ENCODE data around the gene KSR1. TPM values are rescaled to one million over a fixed set of nuclear protein-coding genes. Genes with fewer than 3 reads are reported as not detected.

KSR1 gene
- total RNA-seq, 1 experiment from 2014 or later, result 4.5 TPM

GRCh38 chr17:27573971-27574525, 117.8 kb downstream of the KSR1 start:
- no peak for TF ChIP-seq CTCF (IDR thresholded peaks at IDR 0.05; ENCODE audit: unreplicated experiment)
- Mint-ChIP-seq H3K27me3 (ENCODE audit: unreplicated experiment) (no peaks in the 10 kb centered on the region), H3K9me3 (ENCODE audit: low read depth, unreplicated experiment) (no peaks in the 10 kb centered on the region), H3K27ac (ENCODE audit: unreplicated experiment) (no peak overlapping the region), H3K4me3 (ENCODE audit: low read depth, unreplicated experiment) (no peak overlapping the region), H3K4me1 (ENCODE audit: low read depth, unreplicated experiment) (peaks cover 21% of the 10 kb centered on the region), H3K36me3 (ENCODE audit: insufficient read depth, unreplicated experiment) (no peaks in the 10 kb centered on the region)
- DNase-seq, result no peak
- intact Hi-C loops (cut with micrococcal nuclease; ENCODE audit: unreplicated experiment), result no loop called here
- no TSS peak for BruUV-seq (replicated peaks)
- CTCF ChIA-PET, result no interaction called here

GRCh38 chr17:27575096-27575911, 119.1 kb downstream of the KSR1 start:
- no peaks in the 10 kb centered on the region for H3K9me3 Mint-ChIP-seq (ENCODE audit: low read depth, unreplicated experiment)
- peaks cover 21% of the 10 kb centered on the region for H3K4me1 Mint-ChIP-seq (ENCODE audit: low read depth, unreplicated experiment)
- CTCF ChIA-PET, result no interaction called here
- H3K27ac Mint-ChIP-seq (ENCODE audit: unreplicated experiment), result no peak overlapping the region
- no peaks in the 10 kb centered on the region for H3K36me3 Mint-ChIP-seq (ENCODE audit: insufficient read depth, unreplicated experiment)
- no peak for TF ChIP-seq CTCF (IDR thresholded peaks at IDR 0.05; ENCODE audit: unreplicated experiment)
- H3K27me3 Mint-ChIP-seq (ENCODE audit: unreplicated experiment), result no peaks in the 10 kb centered on the region
- intact Hi-C loops (cut with micrococcal nuclease; ENCODE audit: unreplicated experiment), result no loop called here
- DNase-seq, result no peak
- no TSS peak for BruUV-seq (replicated peaks)
- H3K4me3 Mint-ChIP-seq (ENCODE audit: low read depth, unreplicated experiment), result no peak overlapping the region

GRCh38 chr17:27575912-27576252, 119.6 kb downstream of the KSR1 start:
- Mint-ChIP-seq H3K4me3 (ENCODE audit: low read depth, unreplicated experiment) (no peak overlapping the region), H3K27me3 (ENCODE audit: unreplicated experiment) (no peaks in the 10 kb centered on the region), H3K9me3 (ENCODE audit: low read depth, unreplicated experiment) (no peaks in the 10 kb centered on the region), H3K27ac (ENCODE audit: unreplicated experiment) (no peak overlapping the region), H3K4me1 (ENCODE audit: low read depth, unreplicated experiment) (peaks cover 21% of the 10 kb centered on the region), H3K36me3 (ENCODE audit: insufficient read depth, unreplicated experiment) (no peaks in the 10 kb centered on the region)
- DNase-seq, result no peak
- CTCF ChIA-PET, result no interaction called here
- TF ChIP-seq CTCF (IDR thresholded peaks at IDR 0.05; ENCODE audit: unreplicated experiment), result no peak
- intact Hi-C loops (cut with micrococcal nuclease; ENCODE audit: unreplicated experiment), result no loop called here
- no TSS peak for BruUV-seq (replicated peaks)

GRCh38 chr17:27576477-27577083, 120.3 kb downstream of the KSR1 start:
- CTCF ChIA-PET, result no interaction called here
- Mint-ChIP-seq H3K27ac (ENCODE audit: unreplicated experiment) (no peak overlapping the region), H3K9me3 (ENCODE audit: low read depth, unreplicated experiment) (no peaks in the 10 kb centered on the region), H3K36me3 (ENCODE audit: insufficient read depth, unreplicated experiment) (no peaks in the 10 kb centered on the region), H3K4me3 (ENCODE audit: low read depth, unreplicated experiment) (no peak overlapping the region), H3K27me3 (ENCODE audit: unreplicated experiment) (no peaks in the 10 kb centered on the region), H3K4me1 (ENCODE audit: low read depth, unreplicated experiment) (peaks cover 21% of the 10 kb centered on the region)
- BruUV-seq (replicated peaks), result no TSS peak
- no peak for TF ChIP-seq CTCF (IDR thresholded peaks at IDR 0.05; ENCODE audit: unreplicated experiment)
- DNase-seq, result no peak
- intact Hi-C loops (cut with micrococcal nuclease; ENCODE audit: unreplicated experiment), result no loop called here
